Measurements from ENCODE around the gene NAGPA. TPM values are rescaled to one million over a fixed set of nuclear protein-coding genes. Genes with fewer than 3 reads are reported as not detected.

NAGPA gene
- total and polyA plus RNA-seq, 2 experiments from 2014 or later, result 32.2 to 35.7 TPM

GRCh38 chr16:5027086-5027485 is 6.6 kb downstream of the NAGPA start:
- H3K4me2 ChIP-seq, result no peak overlapping the region
- H3K36me3 ChIP-seq (replicated peaks; ENCODE audit: insufficient read depth, low read depth), result no peaks in the 10 kb centered on the region
- WGBS (ENCODE audit: low lambda C conversion rate, missing lambda C conversion rate), result 90% methylated on average over 7 of the region's 7 CpGs
- no peaks in the 10 kb centered on the region for H3K4me1 ChIP-seq (ENCODE audit: insufficient read depth)
- H2AFZ ChIP-seq, result no peak overlapping the region
- no peaks in the 10 kb centered on the region for H4K20me1 ChIP-seq (ENCODE audit: insufficient read depth, poor library complexity, severe bottlenecking)
- H3K9me2 ChIP-seq (replicated peaks; ENCODE audit: insufficient read depth), result no peaks in the 10 kb centered on the region
- no peak overlapping the region for H3K4me3 ChIP-seq
- no peaks in the 10 kb centered on the region for H3K27me3 ChIP-seq
- no peak overlapping the region for H3K27ac ChIP-seq
- no peaks in the 10 kb centered on the region for H3K9me3 ChIP-seq (ENCODE audit: low read depth)
- peaks cover 6% of the 10 kb centered on the region for H3K79me2 ChIP-seq
- no peak for DNase-seq (ENCODE audit: low spot score)
- no peak for TF ChIP-seq EZH2 (IDR thresholded peaks at IDR 0.05; ENCODE audit: borderline replicate concordance)
- TF ChIP-seq, protein P1, sequence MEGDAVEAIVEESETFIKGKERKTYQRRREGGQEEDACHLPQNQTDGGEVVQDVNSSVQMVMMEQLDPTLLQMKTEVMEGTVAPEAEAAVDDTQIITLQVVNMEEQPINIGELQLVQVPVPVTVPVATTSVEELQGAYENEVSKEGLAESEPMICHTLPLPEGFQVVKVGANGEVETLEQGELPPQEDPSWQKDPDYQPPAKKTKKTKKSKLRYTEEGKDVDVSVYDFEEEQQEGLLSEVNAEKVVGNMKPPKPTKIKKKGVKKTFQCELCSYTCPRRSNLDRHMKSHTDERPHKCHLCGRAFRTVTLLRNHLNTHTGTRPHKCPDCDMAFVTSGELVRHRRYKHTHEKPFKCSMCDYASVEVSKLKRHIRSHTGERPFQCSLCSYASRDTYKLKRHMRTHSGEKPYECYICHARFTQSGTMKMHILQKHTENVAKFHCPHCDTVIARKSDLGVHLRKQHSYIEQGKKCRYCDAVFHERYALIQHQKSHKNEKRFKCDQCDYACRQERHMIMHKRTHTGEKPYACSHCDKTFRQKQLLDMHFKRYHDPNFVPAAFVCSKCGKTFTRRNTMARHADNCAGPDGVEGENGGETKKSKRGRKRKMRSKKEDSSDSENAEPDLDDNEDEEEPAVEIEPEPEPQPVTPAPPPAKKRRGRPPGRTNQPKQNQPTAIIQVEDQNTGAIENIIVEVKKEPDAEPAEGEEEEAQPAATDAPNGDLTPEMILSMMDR (IDR thresholded peaks at IDR 0.05; ENCODE audit: poor library complexity), result no peak
- TF ChIP-seq EZH2phosphoT487 (IDR thresholded peaks at IDR 0.05; ENCODE audit: low read depth, severe bottlenecking, unreplicated experiment), result no peak

- Histone ChIP-seq H3K9me2 (replicated peaks; ENCODE audit: insufficient read depth) (no peaks in the 10 kb centered on the region), H3K36me3 (replicated peaks; ENCODE audit: insufficient read depth, low read depth) (no peaks in the 10 kb centered on the region), H2AFZ (no peak overlapping the region), H3K9me3 (ENCODE audit: low read depth) (no peaks in the 10 kb centered on the region), H3K4me1 (ENCODE audit: insufficient read depth) (no peaks in the 10 kb centered on the region), H4K20me1 (ENCODE audit: insufficient read depth, poor library complexity, severe bottlenecking) (no peaks in the 10 kb centered on the region), H3K4me2 (no peak overlapping the region), H3K27me3 (no peaks in the 10 kb centered on the region), H3K79me2 (peaks cover 2% of the 10 kb centered on the region), H3K27ac (no peak overlapping the region), H3K4me3 (no peak overlapping the region)
- TF ChIP-seq EZH2phosphoT487 (IDR thresholded peaks at IDR 0.05; ENCODE audit: low read depth, severe bottlenecking, unreplicated experiment) (no peak), EZH2 (IDR thresholded peaks at IDR 0.05; ENCODE audit: borderline replicate concordance) (no peak)
- TF ChIP-seq, protein P1 (IDR thresholded peaks at IDR 0.05; ENCODE audit: poor library complexity), result no peak
- WGBS (ENCODE audit: low lambda C conversion rate, missing lambda C conversion rate), result 94% methylated on average over 8 of the region's 8 CpGs
- DNase-seq (ENCODE audit: low spot score), result no peak
Observed at GRCh38 chr16:5026664-5027063, 7.1 kb downstream of the NAGPA start.

- no peak for DNase-seq (ENCODE audit: low spot score)
- no peaks in the 10 kb centered on the region for H3K4me1 ChIP-seq (ENCODE audit: insufficient read depth)
- no peak overlapping the region for H2AFZ ChIP-seq
- H3K36me3 ChIP-seq (replicated peaks; ENCODE audit: insufficient read depth, low read depth), result no peaks in the 10 kb centered on the region
- no peaks in the 10 kb centered on the region for H3K27me3 ChIP-seq
- H3K79me2 ChIP-seq, result no peaks in the 10 kb centered on the region
- no peak overlapping the region for H3K4me2 ChIP-seq
- WGBS (ENCODE audit: low lambda C conversion rate, missing lambda C conversion rate), result 47% methylated on average over 17 of the region's 17 CpGs
- H3K9me2 ChIP-seq (replicated peaks; ENCODE audit: insufficient read depth), result no peaks in the 10 kb centered on the region
- no peaks in the 10 kb centered on the region for H4K20me1 ChIP-seq (ENCODE audit: insufficient read depth, poor library complexity, severe bottlenecking)
- H3K9me3 ChIP-seq (ENCODE audit: low read depth), result no peaks in the 10 kb centered on the region
- no peak overlapping the region for H3K4me3 ChIP-seq
- TF ChIP-seq, protein P1 (IDR thresholded peaks at IDR 0.05; ENCODE audit: poor library complexity), result peak; percentile 13
- TF ChIP-seq EZH2 (IDR thresholded peaks at IDR 0.05; ENCODE audit: borderline replicate concordance) (no peak), EZH2phosphoT487 (IDR thresholded peaks at IDR 0.05; ENCODE audit: low read depth, severe bottlenecking, unreplicated experiment) (no peak)
- H3K27ac ChIP-seq, result no peak overlapping the region
Observed at GRCh38 chr16:5025171-5025632, 8.5 kb downstream of the NAGPA start.

DNA sequence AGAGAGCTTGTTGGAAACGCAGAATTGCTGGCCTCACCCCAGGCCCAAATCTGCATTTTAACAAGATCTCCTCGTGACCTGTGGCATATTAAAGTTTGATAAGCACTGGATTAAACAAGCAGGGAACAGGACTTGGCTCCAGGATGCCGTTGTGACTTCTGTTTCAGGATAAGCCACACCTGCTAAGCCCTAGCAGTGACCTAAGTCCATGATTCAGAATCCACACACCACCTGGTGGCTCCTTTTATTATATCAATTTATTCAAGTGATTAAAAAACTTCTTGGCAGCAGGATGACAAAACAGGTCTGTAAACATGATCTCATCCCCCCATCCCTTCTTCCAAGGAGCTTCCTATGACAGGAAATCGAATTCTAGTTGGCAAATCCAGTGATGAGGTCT is 9.1 kb downstream of the NAGPA start:
- Histone ChIP-seq H3K4me2 (no peak overlapping the region), H4K20me1 (ENCODE audit: insufficient read depth, poor library complexity, severe bottlenecking) (no peaks in the 10 kb centered on the region), H3K9me3 (ENCODE audit: low read depth) (no peaks in the 10 kb centered on the region), H3K27ac (no peak overlapping the region), H3K4me3 (no peak overlapping the region), H3K9me2 (replicated peaks; ENCODE audit: insufficient read depth) (no peaks in the 10 kb centered on the region), H3K36me3 (replicated peaks; ENCODE audit: insufficient read depth, low read depth) (no peaks in the 10 kb centered on the region), H3K4me1 (ENCODE audit: insufficient read depth) (no peaks in the 10 kb centered on the region), H3K27me3 (no peaks in the 10 kb centered on the region), H3K79me2 (no peaks in the 10 kb centered on the region), H2AFZ (no peak overlapping the region)
- DNase-seq (ENCODE audit: low spot score), result no peak
- TF ChIP-seq EZH2phosphoT487 (IDR thresholded peaks at IDR 0.05; ENCODE audit: low read depth, severe bottlenecking, unreplicated experiment) (no peak), EZH2 (IDR thresholded peaks at IDR 0.05; ENCODE audit: borderline replicate concordance) (no peak)
- TF ChIP-seq, protein P1 (IDR thresholded peaks at IDR 0.05; ENCODE audit: poor library complexity), result no peak
- 81% methylated on average over 4 of the region's 4 CpGs for WGBS (ENCODE audit: low lambda C conversion rate, missing lambda C conversion rate)
